Measurements from ENCODE around the gene COL23A1. TPM values are rescaled to one million over a fixed set of nuclear protein-coding genes. Genes with fewer than 3 reads are reported as not detected.

Gene COL23A1
- polyA plus RNA-seq, 1 donor (not counting 4 experiments of a cell fraction or from before 2014, with no cell fraction given), result not detected

DNA sequence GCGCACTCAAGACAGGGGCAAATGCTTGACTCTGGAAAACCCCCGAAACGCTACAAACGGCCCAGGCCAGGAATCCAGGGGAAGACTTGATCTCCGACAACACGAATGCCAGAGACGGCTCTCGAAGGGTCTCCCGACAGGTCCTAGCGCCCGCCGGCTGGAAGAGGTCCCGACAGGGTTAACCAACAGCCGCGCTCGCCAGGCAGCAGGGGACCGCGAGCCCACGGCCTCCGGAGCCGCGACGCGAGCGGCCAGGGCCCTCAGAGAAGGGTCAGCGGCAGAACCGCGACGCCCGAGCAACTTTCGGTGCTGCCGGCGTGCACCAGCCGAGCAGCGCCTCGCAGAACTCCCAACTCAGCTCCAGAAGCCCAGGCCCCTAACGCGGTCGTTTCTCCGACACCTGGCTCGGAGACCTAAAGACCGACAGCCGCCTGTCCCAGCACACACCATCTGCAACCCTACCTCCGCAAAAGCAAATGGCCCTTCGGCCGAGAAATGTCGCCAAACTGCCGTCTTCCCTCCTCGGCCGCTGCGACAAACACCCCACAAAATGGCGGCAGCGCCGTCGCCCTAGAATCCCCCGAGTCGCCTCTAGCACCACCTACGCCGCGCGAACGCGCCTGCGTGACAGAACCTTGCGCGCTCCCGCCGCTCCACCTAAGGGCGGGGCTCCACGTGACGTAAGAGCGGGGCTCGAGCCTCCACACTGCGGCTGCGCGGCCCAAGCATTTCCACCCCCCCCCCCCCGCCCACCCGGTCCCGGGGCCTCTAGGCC is 36.5 kb upstream of the COL23A1 start, which contains the start of gene CLK4:
Gene CLK4 (minus strand): TSS at position 567 of the 775 bp plus-strand sequence. CDS start 3,634 bp downstream, outside the sequence.
- peak; percentile 40 for DNase-seq (ENCODE audit: low read depth, low spot score)
- FAIRE-seq, result no peak
- no peaks in the 10 kb centered on the region for H3K9me3 ChIP-seq (ENCODE audit: control insufficient read depth, low read depth, low read length)
- dilution Hi-C loops (cut with MboI; ENCODE audit: extremely low pct_ligation_motif_present, low sequenced_read_pairs), result no loop called here
- H3K4me1 ChIP-seq (ENCODE audit: control insufficient read depth, extremely low read depth, insufficient read depth, low read length), result peaks cover 17% of the 10 kb centered on the region
- peak within 1 kb of the TSS; percentile 76 for H3K4me2 ChIP-seq (ENCODE audit: control insufficient read depth, extremely low read depth, insufficient read depth, low read depth, low read length)
- H3K9me1 ChIP-seq (ENCODE audit: control insufficient read depth, extremely low read depth, insufficient read depth, low read length), result no peaks in the 10 kb centered on the region
- H3K27me3 ChIP-seq (ENCODE audit: control insufficient read depth, extremely low read depth, insufficient read depth, low read length), result no peaks in the 10 kb centered on the region
- H3K79me2 ChIP-seq (ENCODE audit: control insufficient read depth, insufficient read depth, low read length), result peaks cover 47% of the 10 kb centered on the region
- H3K9ac ChIP-seq (ENCODE audit: control insufficient read depth, extremely low read depth, insufficient read depth, low read length), result peak within 1 kb of the TSS; percentile 97
- H3K36me3 ChIP-seq (ENCODE audit: control insufficient read depth in 2 of 2, extremely low read depth in 1 of 2, insufficient read depth in 2 of 2, low read length in 2 of 2), result peaks cover 1 to 13% of the 10 kb centered on the region in 2 experiments
- H4K20me1 ChIP-seq (ENCODE audit: control insufficient read depth, extremely low read depth, insufficient read depth, low read length), result no peaks in the 10 kb centered on the region
- peak within 1 kb of the TSS; percentile 63 to 98 (median 98) for H3K4me3 ChIP-seq (ENCODE audit: control insufficient read depth in 2 of 3, extremely low read depth in 1 of 3, insufficient read depth in 2 of 3, low read depth in 1 of 3, low read length in 3 of 3)
- H3K27ac ChIP-seq (ENCODE audit: control insufficient read depth, insufficient read depth, low read length), result peak within 1 kb of the TSS; percentile 93
- peak within 1 kb of the TSS; percentile 96 for H2AFZ ChIP-seq (ENCODE audit: control insufficient read depth, low read length)
- TF ChIP-seq, protein P1, sequence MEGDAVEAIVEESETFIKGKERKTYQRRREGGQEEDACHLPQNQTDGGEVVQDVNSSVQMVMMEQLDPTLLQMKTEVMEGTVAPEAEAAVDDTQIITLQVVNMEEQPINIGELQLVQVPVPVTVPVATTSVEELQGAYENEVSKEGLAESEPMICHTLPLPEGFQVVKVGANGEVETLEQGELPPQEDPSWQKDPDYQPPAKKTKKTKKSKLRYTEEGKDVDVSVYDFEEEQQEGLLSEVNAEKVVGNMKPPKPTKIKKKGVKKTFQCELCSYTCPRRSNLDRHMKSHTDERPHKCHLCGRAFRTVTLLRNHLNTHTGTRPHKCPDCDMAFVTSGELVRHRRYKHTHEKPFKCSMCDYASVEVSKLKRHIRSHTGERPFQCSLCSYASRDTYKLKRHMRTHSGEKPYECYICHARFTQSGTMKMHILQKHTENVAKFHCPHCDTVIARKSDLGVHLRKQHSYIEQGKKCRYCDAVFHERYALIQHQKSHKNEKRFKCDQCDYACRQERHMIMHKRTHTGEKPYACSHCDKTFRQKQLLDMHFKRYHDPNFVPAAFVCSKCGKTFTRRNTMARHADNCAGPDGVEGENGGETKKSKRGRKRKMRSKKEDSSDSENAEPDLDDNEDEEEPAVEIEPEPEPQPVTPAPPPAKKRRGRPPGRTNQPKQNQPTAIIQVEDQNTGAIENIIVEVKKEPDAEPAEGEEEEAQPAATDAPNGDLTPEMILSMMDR (optimal IDR thresholded peaks at IDR 0.05 in 1 of 3, IDR thresholded peaks at IDR 0.05 in 1 of 3, conservative IDR thresholded peaks at IDR 0.05 in 1 of 3; ENCODE audit: extremely low read depth in 1 of 3, insufficient read depth in 2 of 3, low read length in 3 of 3), result no peak
- no peak for TF ChIP-seq EZH2 (IDR thresholded peaks at IDR 0.05; ENCODE audit: low read length)

DNA sequence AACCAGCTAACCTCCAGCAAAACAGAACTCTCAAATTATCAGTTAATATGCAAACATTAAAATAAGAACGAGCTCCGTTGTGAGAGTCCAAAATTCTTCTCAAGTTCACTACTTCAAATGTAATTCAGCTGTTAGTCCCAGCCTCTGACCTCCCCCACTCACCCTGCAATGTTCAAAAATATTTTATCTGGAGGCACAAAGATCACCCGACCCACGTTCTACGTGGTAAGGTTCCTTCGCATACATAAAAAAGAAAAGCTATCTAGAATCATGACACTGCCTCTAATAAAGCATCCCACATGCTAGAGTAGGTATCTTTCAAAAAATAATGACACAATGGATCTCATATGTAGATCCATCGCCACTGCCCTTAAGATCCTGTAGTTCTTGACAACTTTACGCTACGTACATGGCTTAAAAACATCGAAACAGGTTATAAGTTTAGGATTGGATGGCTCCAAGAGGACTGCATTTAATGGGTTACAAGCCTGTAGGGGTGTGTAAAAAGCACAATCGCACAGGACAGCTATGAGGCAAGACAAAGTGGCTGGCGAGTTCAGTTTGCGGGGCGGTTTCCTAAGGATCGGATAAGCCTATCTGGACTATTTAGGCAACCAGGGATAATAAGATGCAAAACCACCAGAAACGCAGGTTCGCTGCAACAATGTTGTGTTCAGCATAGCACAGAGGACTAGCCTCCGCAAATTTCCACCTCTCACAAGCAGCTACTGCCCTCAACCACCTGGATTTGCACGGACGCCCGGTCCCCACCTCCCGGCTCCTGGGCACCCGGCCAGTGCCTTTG is 35.7 kb upstream of the COL23A1 start:
- no peaks in the 10 kb centered on the region for H3K9me3 ChIP-seq (ENCODE audit: control insufficient read depth, low read depth, low read length)
- no peaks in the 10 kb centered on the region for H4K20me1 ChIP-seq (ENCODE audit: control insufficient read depth, extremely low read depth, insufficient read depth, low read length)
- H3K4me1 ChIP-seq (ENCODE audit: control insufficient read depth, extremely low read depth, insufficient read depth, low read length), result peaks cover 17% of the 10 kb centered on the region
- H3K4me3 ChIP-seq (ENCODE audit: control insufficient read depth in 2 of 3, extremely low read depth in 1 of 3, insufficient read depth in 2 of 3, low read depth in 1 of 3, low read length in 3 of 3), result peak overlapping the region; percentile 63 to 98 (median 98)
- peak overlapping the region; percentile 5 for H2AFZ ChIP-seq (ENCODE audit: control insufficient read depth, low read length)
- DNase-seq (ENCODE audit: low read depth, low spot score) (no peak), FAIRE-seq (no peak)
- H3K27ac ChIP-seq (ENCODE audit: control insufficient read depth, insufficient read depth, low read length), result peak overlapping the region; percentile 93
- peaks cover 50% of the 10 kb centered on the region for H3K79me2 ChIP-seq (ENCODE audit: control insufficient read depth, insufficient read depth, low read length)
- peaks cover 2 to 14% of the 10 kb centered on the region in 2 experiments for H3K36me3 ChIP-seq (ENCODE audit: control insufficient read depth in 2 of 2, extremely low read depth in 1 of 2, insufficient read depth in 2 of 2, low read length in 2 of 2)
- peak overlapping the region; percentile 97 for H3K9ac ChIP-seq (ENCODE audit: control insufficient read depth, extremely low read depth, insufficient read depth, low read length)
- H3K4me2 ChIP-seq (ENCODE audit: control insufficient read depth, extremely low read depth, insufficient read depth, low read depth, low read length), result peak overlapping the region; percentile 76
- H3K9me1 ChIP-seq (ENCODE audit: control insufficient read depth, extremely low read depth, insufficient read depth, low read length), result no peaks in the 10 kb centered on the region
- no peak for TF ChIP-seq EZH2 (IDR thresholded peaks at IDR 0.05; ENCODE audit: low read length)
- TF ChIP-seq, protein P1 (optimal IDR thresholded peaks at IDR 0.05 in 1 of 3, IDR thresholded peaks at IDR 0.05 in 1 of 3, conservative IDR thresholded peaks at IDR 0.05 in 1 of 3; ENCODE audit: extremely low read depth in 1 of 3, insufficient read depth in 2 of 3, low read length in 3 of 3), result no peak
- no peaks in the 10 kb centered on the region for H3K27me3 ChIP-seq (ENCODE audit: control insufficient read depth, extremely low read depth, insufficient read depth, low read length)
- dilution Hi-C loops (cut with MboI; ENCODE audit: extremely low pct_ligation_motif_present, low sequenced_read_pairs), result no loop called here
